ENCODE results near the gene EIF2B2. TPM values are rescaled to one million over a fixed set of nuclear protein-coding genes. Genes with fewer than 3 reads are reported as not detected.

The EIF2B2 gene
- total RNA-seq, 2 donors from 2014 or later, result 27.4 to 44.3 TPM

GRCh38 chr14:75030147-75030546 lies 27.4 kb downstream of the EIF2B2 start:
- peaks cover 75% of the 10 kb centered on the region for H3K36me3 Mint-ChIP-seq (ENCODE audit: low read depth)
- no peak for ATAC-seq (replicated peaks)
- no peaks in the 10 kb centered on the region for H3K9me3 Mint-ChIP-seq
- H3K27me3 Mint-ChIP-seq, result no peaks in the 10 kb centered on the region
- no peaks in the 10 kb centered on the region for H3K4me1 Mint-ChIP-seq
- H3K27ac Mint-ChIP-seq, result peak overlapping the region; percentile 3
- H3K4me3 Mint-ChIP-seq, result no peak overlapping the region

GRCh38 chr14:75032939-75033338 lies 30.2 kb downstream of the EIF2B2 start:
- Mint-ChIP-seq H3K9me3 (no peaks in the 10 kb centered on the region), H3K27ac (no peak overlapping the region), H3K36me3 (ENCODE audit: low read depth) (peaks cover 96% of the 10 kb centered on the region), H3K4me1 (peaks cover 5% of the 10 kb centered on the region), H3K27me3 (no peaks in the 10 kb centered on the region), H3K4me3 (no peak overlapping the region)
- ATAC-seq (replicated peaks), result no peak

- H3K9me3 Mint-ChIP-seq, result no peaks in the 10 kb centered on the region
- H3K27me3 Mint-ChIP-seq, result no peaks in the 10 kb centered on the region
- no peak overlapping the region for H3K4me3 Mint-ChIP-seq
- no peak for ATAC-seq (replicated peaks)
- peaks cover 18% of the 10 kb centered on the region for H3K4me1 Mint-ChIP-seq
- H3K36me3 Mint-ChIP-seq (ENCODE audit: low read depth), result peaks cover 94% of the 10 kb centered on the region
- no peak overlapping the region for H3K27ac Mint-ChIP-seq
Observed at GRCh38 chr14:75040507-75040906, 37.8 kb downstream of the EIF2B2 start.

DNA sequence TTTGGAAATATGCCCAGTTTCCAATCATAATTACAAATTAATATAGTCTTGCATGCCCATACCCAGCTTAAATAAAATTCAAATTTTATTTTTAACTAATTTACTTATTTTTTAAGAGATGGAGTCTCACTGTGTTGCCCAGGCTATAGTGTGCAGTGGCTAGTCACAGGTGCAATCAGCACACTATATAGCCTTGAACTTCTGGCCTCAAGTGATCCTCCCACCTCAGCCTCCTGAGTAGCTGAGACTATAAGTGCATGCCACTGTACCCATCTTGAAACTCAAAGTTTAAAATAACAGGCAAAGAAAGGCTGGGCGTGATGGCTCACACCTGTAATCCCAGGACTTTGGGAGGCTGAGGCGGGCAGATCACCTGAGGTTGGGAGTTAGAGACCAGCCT lies 38.2 kb downstream of the EIF2B2 start:
- Mint-ChIP-seq H3K9me3 (no peaks in the 10 kb centered on the region), H3K27me3 (no peaks in the 10 kb centered on the region), H3K36me3 (ENCODE audit: low read depth) (peaks cover 90% of the 10 kb centered on the region), H3K27ac (no peak overlapping the region), H3K4me1 (peaks cover 22% of the 10 kb centered on the region), H3K4me3 (no peak overlapping the region)
- no peak for ATAC-seq (replicated peaks)

DNA sequence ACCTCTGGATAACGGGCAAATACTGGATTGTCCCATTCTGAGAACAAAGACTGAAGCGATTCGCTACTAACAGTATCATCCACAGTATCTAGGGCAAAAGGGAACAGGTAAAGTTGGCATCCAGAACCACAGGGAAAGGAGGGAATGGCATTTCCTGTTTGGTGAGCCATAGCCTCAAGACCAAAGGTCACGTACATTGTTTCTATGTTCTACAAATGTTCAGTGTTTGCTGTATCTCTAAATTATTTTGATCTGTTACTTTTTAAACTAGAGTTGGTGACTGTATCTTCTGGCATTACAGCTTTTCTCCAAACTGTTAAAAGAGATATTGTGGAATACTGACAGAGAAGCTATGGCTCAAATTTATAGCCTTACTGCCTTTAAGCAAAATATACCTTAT lies 38.9 kb downstream of the EIF2B2 start:
- Mint-ChIP-seq H3K27me3 (no peaks in the 10 kb centered on the region), H3K4me3 (no peak overlapping the region), H3K9me3 (no peaks in the 10 kb centered on the region), H3K36me3 (ENCODE audit: low read depth) (peaks cover 88% of the 10 kb centered on the region), H3K4me1 (peaks cover 26% of the 10 kb centered on the region), H3K27ac (no peak overlapping the region)
- no peak for ATAC-seq (replicated peaks)

DNA sequence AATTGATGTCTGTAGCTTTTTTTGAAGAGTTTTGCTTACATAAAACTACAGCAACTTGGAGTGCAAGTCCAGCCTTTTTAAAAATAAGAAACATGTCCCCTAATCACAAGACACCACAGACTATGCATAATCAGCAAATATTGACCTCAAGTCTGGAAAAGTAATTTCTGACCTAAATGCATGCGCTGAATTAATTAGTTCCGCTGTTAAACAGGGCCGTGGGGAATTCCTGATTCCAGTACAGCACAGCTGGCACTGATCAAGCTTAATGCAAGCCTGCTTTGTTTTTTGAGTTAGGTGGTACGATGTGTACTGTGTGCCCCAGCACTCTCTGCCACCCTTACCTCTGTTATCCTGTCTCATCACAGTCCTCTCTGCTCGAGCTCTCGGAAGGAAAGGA lies 39.3 kb downstream of the EIF2B2 start:
- Mint-ChIP-seq H3K4me3 (no peak overlapping the region), H3K4me1 (peaks cover 27% of the 10 kb centered on the region), H3K36me3 (ENCODE audit: low read depth) (peaks cover 88% of the 10 kb centered on the region), H3K27me3 (no peaks in the 10 kb centered on the region), H3K9me3 (no peaks in the 10 kb centered on the region), H3K27ac (no peak overlapping the region)
- no peak for ATAC-seq (replicated peaks)

DNA sequence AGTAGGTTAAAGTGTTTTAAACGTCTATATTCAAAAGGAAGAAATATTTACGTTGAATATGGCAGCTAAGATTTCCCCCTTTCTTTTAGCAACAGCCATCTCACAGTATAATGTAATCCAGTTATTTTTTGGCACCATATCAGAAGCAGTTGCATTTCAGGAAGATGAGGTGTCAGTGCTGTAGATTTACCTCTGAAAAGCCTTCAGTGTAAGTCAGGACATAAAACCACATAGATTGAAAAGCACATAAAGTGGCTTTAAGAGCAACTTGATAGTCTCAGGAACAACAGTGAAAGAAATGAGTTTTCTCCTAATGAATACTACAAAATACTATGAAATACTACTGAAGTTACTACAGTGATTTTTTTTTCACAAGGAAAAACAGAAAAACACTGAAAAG lies 41.6 kb downstream of the EIF2B2 start:
- Mint-ChIP-seq H3K27me3 (no peaks in the 10 kb centered on the region), H3K27ac (no peak overlapping the region), H3K36me3 (ENCODE audit: low read depth) (peaks cover 86% of the 10 kb centered on the region), H3K9me3 (no peaks in the 10 kb centered on the region), H3K4me3 (peak overlapping the region; percentile 31), H3K4me1 (peaks cover 42% of the 10 kb centered on the region)
- ATAC-seq (replicated peaks), result peak; percentile 23

DNA sequence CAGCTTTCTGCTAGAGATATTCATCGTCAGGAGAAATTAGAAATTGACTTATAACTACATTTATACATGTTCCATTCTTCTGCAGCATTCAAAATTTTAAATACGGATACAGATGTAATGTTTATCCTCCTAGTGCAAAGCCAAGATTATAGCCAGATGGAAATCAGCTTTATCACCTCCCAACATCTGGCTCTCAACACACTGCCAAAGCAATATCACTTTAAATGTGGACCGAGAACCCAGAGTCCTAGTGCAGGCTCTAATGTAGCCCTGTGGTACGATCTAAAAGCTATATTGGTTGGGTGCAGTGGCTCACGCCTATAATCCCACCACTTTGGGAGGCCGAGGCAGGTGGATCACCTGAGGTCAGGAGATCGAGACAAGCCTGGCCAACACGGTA lies 42.0 kb downstream of the EIF2B2 start:
- H3K36me3 Mint-ChIP-seq (ENCODE audit: low read depth), result peaks cover 84% of the 10 kb centered on the region
- no peaks in the 10 kb centered on the region for H3K27me3 Mint-ChIP-seq
- H3K9me3 Mint-ChIP-seq, result no peaks in the 10 kb centered on the region
- H3K27ac Mint-ChIP-seq, result no peak overlapping the region
- H3K4me3 Mint-ChIP-seq, result peak overlapping the region; percentile 31
- peaks cover 42% of the 10 kb centered on the region for H3K4me1 Mint-ChIP-seq
- ATAC-seq (replicated peaks), result no peak

DNA sequence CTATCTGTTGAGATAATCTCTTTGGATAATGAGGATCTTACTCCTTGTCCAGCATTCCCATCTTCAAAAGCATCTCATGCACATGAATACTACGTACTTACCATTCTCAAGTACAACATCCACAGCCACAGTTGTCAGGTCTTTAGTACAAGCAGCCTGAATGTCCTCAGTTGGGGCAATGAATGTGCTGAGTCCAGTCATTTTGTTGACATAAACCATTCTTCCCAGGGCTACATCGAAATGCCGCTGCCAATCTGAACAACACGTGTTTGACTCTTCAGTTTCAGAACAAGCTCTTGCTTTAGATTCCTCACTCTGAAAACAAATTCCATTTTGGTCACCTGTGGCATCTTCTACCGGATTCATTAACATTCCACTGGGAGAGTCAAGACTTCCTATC lies 43.6 kb downstream of the EIF2B2 start:
- peak overlapping the region; percentile 57 for H3K4me3 Mint-ChIP-seq

DNA sequence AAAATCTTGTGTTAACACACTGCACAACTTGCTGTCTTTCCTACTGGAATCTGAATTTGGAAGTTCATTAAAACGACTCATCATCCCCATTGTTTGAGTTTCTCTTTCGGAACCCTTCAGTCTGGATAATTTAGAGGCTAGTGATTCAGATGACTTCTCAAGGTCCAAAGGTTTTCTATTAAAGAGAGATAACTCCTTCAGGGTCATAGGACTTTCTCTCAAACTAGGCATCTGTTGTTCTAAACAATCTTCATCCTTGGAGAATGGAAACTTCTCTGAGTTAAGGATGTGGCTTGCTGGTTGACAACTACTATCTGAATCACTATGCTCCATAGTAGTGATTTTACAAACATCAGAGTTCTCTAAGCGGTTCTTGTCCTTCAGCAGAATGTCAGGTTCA lies 44.2 kb downstream of the EIF2B2 start:
- peak overlapping the region; percentile 57 for H3K4me3 Mint-ChIP-seq
- peak; percentile 74 for ATAC-seq (replicated peaks)

More for the DNA sequence above, 43.6 kb downstream of the EIF2B2 start:
- no peak overlapping the region for H3K27ac Mint-ChIP-seq
- H3K4me1 Mint-ChIP-seq, result peaks cover 42% of the 10 kb centered on the region
- ATAC-seq (replicated peaks), result no peak
- H3K9me3 Mint-ChIP-seq, result no peaks in the 10 kb centered on the region
- no peaks in the 10 kb centered on the region for H3K27me3 Mint-ChIP-seq
- peaks cover 82% of the 10 kb centered on the region for H3K36me3 Mint-ChIP-seq (ENCODE audit: low read depth)

DNA sequence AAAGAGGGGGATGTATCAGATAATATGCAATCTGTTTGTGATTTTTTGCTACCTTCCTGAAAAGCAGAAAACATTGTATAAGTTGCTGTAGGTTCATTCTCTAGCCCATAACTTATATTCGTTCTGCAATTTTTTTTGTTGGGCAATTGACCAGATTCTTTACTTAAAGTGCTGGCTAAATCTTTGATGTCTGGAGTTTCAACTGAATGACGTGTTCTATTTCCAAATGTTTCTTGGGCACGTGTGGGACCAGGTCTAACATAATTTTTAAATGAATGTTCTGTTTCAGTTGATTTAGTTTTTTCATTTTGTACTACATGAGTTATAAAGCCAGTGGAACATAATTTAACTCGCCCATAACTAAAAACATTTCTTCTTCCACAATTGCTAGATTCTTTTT lies 44.8 kb downstream of the EIF2B2 start:
- H3K36me3 Mint-ChIP-seq (ENCODE audit: low read depth), result peaks cover 81% of the 10 kb centered on the region
- peak overlapping the region; percentile 57 for H3K4me3 Mint-ChIP-seq
- peak overlapping the region; percentile 44 for H3K27ac Mint-ChIP-seq
- no peak for ATAC-seq (replicated peaks)
- H3K9me3 Mint-ChIP-seq, result no peaks in the 10 kb centered on the region
- no peaks in the 10 kb centered on the region for H3K27me3 Mint-ChIP-seq
- H3K4me1 Mint-ChIP-seq, result peaks cover 42% of the 10 kb centered on the region

More for the DNA sequence above, 44.2 kb downstream of the EIF2B2 start:
- Mint-ChIP-seq H3K36me3 (ENCODE audit: low read depth) (peaks cover 82% of the 10 kb centered on the region), H3K27ac (peak overlapping the region; percentile 44), H3K4me1 (peaks cover 42% of the 10 kb centered on the region), H3K9me3 (no peaks in the 10 kb centered on the region), H3K27me3 (no peaks in the 10 kb centered on the region)

- peaks cover 76% of the 10 kb centered on the region for H3K36me3 Mint-ChIP-seq (ENCODE audit: low read depth)
Observed at GRCh38 chr14:75048101-75048500, 45.4 kb downstream of the EIF2B2 start.

DNA sequence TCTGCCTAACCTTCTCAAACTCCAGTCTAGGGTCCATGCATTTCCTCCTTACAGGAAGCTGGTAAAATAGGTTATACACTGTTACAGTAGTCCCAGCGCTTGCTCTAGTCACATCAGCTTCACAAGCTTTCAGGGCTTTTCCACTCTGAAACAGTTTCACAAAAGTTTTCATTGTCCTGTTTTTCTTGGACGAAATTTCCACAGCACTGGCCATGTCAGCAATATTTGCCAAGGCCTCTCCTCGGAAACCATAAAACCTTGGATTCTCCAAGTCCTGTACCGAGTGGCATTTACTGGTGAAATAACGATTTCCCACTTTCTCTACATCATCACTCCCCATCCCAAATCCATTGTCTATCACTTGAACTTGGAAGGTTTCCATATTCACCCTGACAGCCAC lies 46.4 kb downstream of the EIF2B2 start:
- Mint-ChIP-seq H3K27me3 (no peaks in the 10 kb centered on the region), H3K9me3 (no peaks in the 10 kb centered on the region), H3K4me3 (no peak overlapping the region), H3K36me3 (ENCODE audit: low read depth) (peaks cover 68% of the 10 kb centered on the region), H3K4me1 (peaks cover 37% of the 10 kb centered on the region), H3K27ac (no peak overlapping the region)
- no peak for ATAC-seq (replicated peaks)

More at GRCh38 chr14:75048101-75048500, 45.4 kb downstream of the EIF2B2 start:
- no peak for ATAC-seq (replicated peaks)
- Mint-ChIP-seq H3K27me3 (no peaks in the 10 kb centered on the region), H3K4me3 (no peak overlapping the region), H3K9me3 (no peaks in the 10 kb centered on the region), H3K4me1 (peaks cover 41% of the 10 kb centered on the region), H3K27ac (no peak overlapping the region)

GRCh38 chr14:75049731-75050201 lies 47.0 kb downstream of the EIF2B2 start:
- H3K27me3 Mint-ChIP-seq, result no peaks in the 10 kb centered on the region
- H3K36me3 Mint-ChIP-seq (ENCODE audit: low read depth), result peaks cover 68% of the 10 kb centered on the region
- no peaks in the 10 kb centered on the region for H3K9me3 Mint-ChIP-seq
- no peak overlapping the region for H3K27ac Mint-ChIP-seq
- no peak for ATAC-seq (replicated peaks)
- peak overlapping the region; percentile 90 for H3K4me3 Mint-ChIP-seq
- H3K4me1 Mint-ChIP-seq, result peaks cover 33% of the 10 kb centered on the region

- H3K4me3 Mint-ChIP-seq, result peak within 1 kb of the TSS; percentile 90
- peak within 1 kb of the TSS; percentile 98 for H3K27ac Mint-ChIP-seq
Observed at GRCh38 chr14:75050852-75051555, 48.3 kb downstream of the EIF2B2 start, which contains the start of gene MLH3. MLH3 (minus strand) TSS chr14:75051467; CDS start chr14:75049655, 1,812 bp downstream.

More at GRCh38 chr14:75050852-75051555, 48.3 kb downstream of the EIF2B2 start, which contains the start of gene MLH3:
- Mint-ChIP-seq H3K4me1 (peaks cover 25% of the 10 kb centered on the region), H3K36me3 (ENCODE audit: low read depth) (peaks cover 75% of the 10 kb centered on the region), H3K9me3 (no peaks in the 10 kb centered on the region), H3K27me3 (no peaks in the 10 kb centered on the region)
- ATAC-seq (replicated peaks), result peak; percentile 72
